HG03175 (cell line): Measurements from ENCODE around the gene LRP1B.
"Not testable (repeated sequence)": the region's sequence is repeated elsewhere in the genome, so short reads cannot be mapped to it uniquely, and the experiment has no call there.

Experiments used
- ATAC-seq: cut with Tn5 transposase; IDR thresholded peaks from one replicate; pipeline ENCODE4 v1.9.1; 2021; ENCODE audit warnings: mild to moderate bottlenecking, moderate library complexity; ENCODE audit not compliant: unreplicated experiment

Gene LRP1B

GRCh38 chr2:142104134-142104758, 26.6 kb downstream of the LRP1B start:
- no peak for ATAC-seq

GRCh38 chr2:142100970-142101369, 29.8 kb downstream of the LRP1B start:
- no peak for ATAC-seq

- ATAC-seq, result no peak
Measured at GRCh38 chr2:142100139-142100873, 30.5 kb downstream of the LRP1B start.

- no peak for ATAC-seq
Measured at GRCh38 chr2:142097711-142098110, 33.1 kb downstream of the LRP1B start.

GRCh38 chr2:142095647-142096046, 35.2 kb downstream of the LRP1B start:
- no peak for ATAC-seq

GRCh38 chr2:142094233-142094632, 36.6 kb downstream of the LRP1B start:
- ATAC-seq, result no peak

- no peak for ATAC-seq
Measured at GRCh38 chr2:142088058-142088568, 42.7 kb downstream of the LRP1B start.

GRCh38 chr2:142087585-142087984, 43.2 kb downstream of the LRP1B start:
- not testable (repeated sequence) for ATAC-seq

GRCh38 chr2:142082368-142082767, 48.4 kb downstream of the LRP1B start:
- ATAC-seq, result no peak

GRCh38 chr2:142076317-142076716, 54.5 kb downstream of the LRP1B start:
- no peak for ATAC-seq

- no peak for ATAC-seq
Measured at GRCh38 chr2:142075826-142076225, 55.0 kb downstream of the LRP1B start.

- ATAC-seq, result no peak
Measured at GRCh38 chr2:142069251-142069888, 61.4 kb downstream of the LRP1B start.

GRCh38 chr2:142065700-142066099, 65.1 kb downstream of the LRP1B start:
- ATAC-seq, result no peak

- no peak for ATAC-seq
Measured at GRCh38 chr2:142065156-142065555, 65.7 kb downstream of the LRP1B start.

GRCh38 chr2:142061733-142062132, 69.1 kb downstream of the LRP1B start:
- no peak for ATAC-seq

- no peak for ATAC-seq
Measured at GRCh38 chr2:142058149-142058548, 72.7 kb downstream of the LRP1B start.

GRCh38 chr2:142056784-142057183, 74.0 kb downstream of the LRP1B start:
- ATAC-seq, result no peak

GRCh38 chr2:142052220-142052863, 78.5 kb downstream of the LRP1B start:
- no peak for ATAC-seq

GRCh38 chr2:142048581-142048980, 82.2 kb downstream of the LRP1B start:
- no peak for ATAC-seq

GRCh38 chr2:142045641-142046040, 85.2 kb downstream of the LRP1B start:
- ATAC-seq, result no peak

GRCh38 chr2:142044197-142044596, 86.6 kb downstream of the LRP1B start:
- no peak for ATAC-seq
